DND-41 (cell line): ENCODE measurements around the gene PHKB.

ENCODE experiments used
- ATAC-seq: fragments of 200-7000 bp; cut with Tn5 transposase; 3 replicates; pipeline ENCODE4 v1.9.1; 2021; ENCODE audit warnings: low read depth; ENCODE audit not compliant: insufficient read depth
- DNase-seq: peaks from one replicate; pipeline ENCODE4 v3.0.0-alpha.2; 2020
- H2AFZ ChIP-seq: 2 replicates; pipeline ENCODE4 v1.6.0; 2012; ENCODE audit warnings: low read depth, low read length
- H3K27ac ChIP-seq: 2 replicates; pipeline ENCODE4 v1.5.1; 2012; ENCODE audit warnings: low read length, inconsistent platforms
- H3K27me3 ChIP-seq: fragments of 200-600 bp; sonication (generic); 2 replicates; pipeline ENCODE4 v1.6.0; 2012; ENCODE audit warnings: low read length, mild to moderate bottlenecking, inconsistent platforms; ENCODE audit not compliant: insufficient read depth, poor library complexity
- H3K36me3 ChIP-seq: 2 replicates; pipeline ENCODE4 v1.5.1; 2012; ENCODE audit warnings: low read length, inconsistent platforms; ENCODE audit not compliant: insufficient read depth
- H3K4me1 ChIP-seq: 2 replicates; pipeline ENCODE4 v1.5.1; 2012; ENCODE audit warnings: mild to moderate bottlenecking, low read length; ENCODE audit not compliant: insufficient read depth
- H3K4me2 ChIP-seq: 2 replicates; pipeline ENCODE4 v1.6.0; 2012; ENCODE audit warnings: mild to moderate bottlenecking, moderate library complexity, low read length, inconsistent platforms; ENCODE audit not compliant: insufficient read depth
- H3K4me3 ChIP-seq, 2 experiments: fragments of 200-600 bp in 1 of 2; shearing (Covaris generic) in 1 of 2; 2 replicates each; pipeline ENCODE4 v1.5.1; 2012 to 2016; ENCODE audit warnings: inconsistent platforms in 2 of 2, low read length in 2 of 2, mild to moderate bottlenecking in 2 of 2, low read depth in 1 of 2, moderate library complexity in 1 of 2
- H3K79me2 ChIP-seq: 2 replicates; pipeline ENCODE4 v1.6.0; 2012; ENCODE audit warnings: low read length, inconsistent platforms; ENCODE audit not compliant: insufficient read depth
- H3K9ac ChIP-seq: 2 replicates; pipeline ENCODE4 v1.6.0; 2012; ENCODE audit warnings: low read depth, mild to moderate bottlenecking, inconsistent platforms, low read length, moderate library complexity
- H3K9me3 ChIP-seq: 2 replicates; pipeline ENCODE4 v1.5.1; 2012; ENCODE audit warnings: low read length, moderate library complexity, mild to moderate bottlenecking, inconsistent platforms; ENCODE audit not compliant: insufficient read depth, severe bottlenecking
- H4K20me1 ChIP-seq: 2 replicates; pipeline ENCODE4 v1.6.0; 2012; ENCODE audit warnings: low read length; ENCODE audit not compliant: insufficient read depth
- EZH2 ChIP-seq: IDR thresholded peaks from 3 replicates; pipeline ENCODE4 v1.6.1; 2012; ENCODE audit warnings: borderline replicate concordance, low read depth, mild to moderate bottlenecking, moderate library complexity, low read length, inconsistent platforms; ENCODE audit not compliant: severe bottlenecking
- TF ChIP-seq, protein P1 (sequence below): IDR thresholded peaks from 2 replicates; pipeline ENCODE4 v1.5.1; 2012; ENCODE audit warnings: borderline replicate concordance, low read length, moderate library complexity, mild to moderate bottlenecking; ENCODE audit not compliant: poor library complexity, severe bottlenecking; ENCODE audit errors: extremely low read depth

PHKB gene

DNA sequence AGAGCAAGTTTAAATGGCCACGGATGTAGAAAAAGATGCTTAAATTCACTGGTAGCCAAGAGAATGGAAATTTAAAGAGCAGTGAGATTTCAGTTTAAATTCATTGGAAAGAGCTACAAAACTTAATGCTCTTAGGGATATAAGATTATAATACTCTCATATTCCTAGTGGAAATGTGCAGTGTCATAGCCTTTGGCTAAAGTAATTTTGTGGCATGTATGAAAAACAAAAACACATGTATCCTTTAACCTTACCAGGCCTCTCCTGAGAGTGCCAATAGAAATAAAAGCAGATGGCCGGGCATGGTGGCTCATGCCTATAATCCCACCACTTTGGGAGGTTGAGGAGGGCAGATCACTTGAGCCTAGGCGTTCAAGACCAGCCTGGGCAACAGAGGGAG lies 289.2 kb downstream of the PHKB start:
- peaks cover 4% of the 10 kb centered on the region for H3K27me3 ChIP-seq
- no peak overlapping the region for H3K9ac ChIP-seq
- TF ChIP-seq EZH2 = no peak
- TF ChIP-seq, protein P1, sequence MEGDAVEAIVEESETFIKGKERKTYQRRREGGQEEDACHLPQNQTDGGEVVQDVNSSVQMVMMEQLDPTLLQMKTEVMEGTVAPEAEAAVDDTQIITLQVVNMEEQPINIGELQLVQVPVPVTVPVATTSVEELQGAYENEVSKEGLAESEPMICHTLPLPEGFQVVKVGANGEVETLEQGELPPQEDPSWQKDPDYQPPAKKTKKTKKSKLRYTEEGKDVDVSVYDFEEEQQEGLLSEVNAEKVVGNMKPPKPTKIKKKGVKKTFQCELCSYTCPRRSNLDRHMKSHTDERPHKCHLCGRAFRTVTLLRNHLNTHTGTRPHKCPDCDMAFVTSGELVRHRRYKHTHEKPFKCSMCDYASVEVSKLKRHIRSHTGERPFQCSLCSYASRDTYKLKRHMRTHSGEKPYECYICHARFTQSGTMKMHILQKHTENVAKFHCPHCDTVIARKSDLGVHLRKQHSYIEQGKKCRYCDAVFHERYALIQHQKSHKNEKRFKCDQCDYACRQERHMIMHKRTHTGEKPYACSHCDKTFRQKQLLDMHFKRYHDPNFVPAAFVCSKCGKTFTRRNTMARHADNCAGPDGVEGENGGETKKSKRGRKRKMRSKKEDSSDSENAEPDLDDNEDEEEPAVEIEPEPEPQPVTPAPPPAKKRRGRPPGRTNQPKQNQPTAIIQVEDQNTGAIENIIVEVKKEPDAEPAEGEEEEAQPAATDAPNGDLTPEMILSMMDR = no peak
- H2AFZ ChIP-seq = no peak overlapping the region
- no peaks in the 10 kb centered on the region for H3K4me1 ChIP-seq
- no peak overlapping the region for H3K27ac ChIP-seq
- DNase-seq = no peak
- no peak overlapping the region for H3K4me3 ChIP-seq
- no peak overlapping the region for H3K4me2 ChIP-seq
- ATAC-seq = no peak
- H3K36me3 ChIP-seq = no peaks in the 10 kb centered on the region
- no peaks in the 10 kb centered on the region for H3K79me2 ChIP-seq
- no peaks in the 10 kb centered on the region for H4K20me1 ChIP-seq
- H3K9me3 ChIP-seq = no peaks in the 10 kb centered on the region
